ENCODE results near the gene ASB7.

Gene ASB7

DNA sequence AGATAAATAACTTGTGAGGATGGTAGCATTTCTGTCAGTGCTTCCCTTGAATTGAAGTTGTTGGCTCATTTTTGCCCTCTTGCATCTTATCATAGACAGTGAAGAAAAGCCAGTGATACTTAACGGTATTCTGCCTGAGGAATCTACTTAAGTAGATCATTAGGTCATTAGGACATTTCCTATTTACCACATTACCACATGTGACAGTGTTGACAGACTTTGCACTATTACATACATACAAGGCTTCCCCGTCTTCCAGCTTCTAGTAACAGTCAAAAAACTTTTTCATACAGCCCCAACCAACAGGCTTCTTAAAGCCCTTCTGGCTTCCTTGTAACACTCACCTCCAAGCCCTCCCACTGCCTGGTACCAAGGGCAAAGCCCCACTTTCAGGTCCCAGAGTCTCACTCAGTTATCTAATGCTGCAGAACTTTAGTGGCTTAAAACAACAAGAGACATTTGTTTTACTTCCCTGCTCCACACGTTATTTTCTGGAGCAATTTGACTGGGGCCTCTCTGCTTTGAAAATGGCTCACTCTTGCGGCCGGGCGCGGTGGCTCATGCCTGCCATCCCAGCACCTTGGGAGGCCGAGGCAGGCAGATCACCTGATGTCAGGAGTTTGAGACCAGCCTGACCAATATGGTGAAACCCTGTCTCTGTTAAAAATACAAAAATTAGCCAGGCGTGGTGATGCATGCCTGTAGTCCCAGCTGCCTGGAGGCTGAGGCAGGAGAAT is 40.0 kb downstream of the ASB7 start:
- H2AFZ ChIP-seq (ENCODE audit: low read depth, low read length) = no peak overlapping the region
- H3K9me3 ChIP-seq (ENCODE audit: low read length) = no peaks in the 10 kb centered on the region
- H3K4me3 ChIP-seq (ENCODE audit: low read length) = no peak overlapping the region
- no peaks in the 10 kb centered on the region for H3K27me3 ChIP-seq (ENCODE audit: insufficient read depth, low read length)
- no peaks in the 10 kb centered on the region for H3K36me3 ChIP-seq (ENCODE audit: insufficient read depth, low read length)
- no peaks in the 10 kb centered on the region for H3K4me1 ChIP-seq (ENCODE audit: insufficient read depth, low read length)

DNA sequence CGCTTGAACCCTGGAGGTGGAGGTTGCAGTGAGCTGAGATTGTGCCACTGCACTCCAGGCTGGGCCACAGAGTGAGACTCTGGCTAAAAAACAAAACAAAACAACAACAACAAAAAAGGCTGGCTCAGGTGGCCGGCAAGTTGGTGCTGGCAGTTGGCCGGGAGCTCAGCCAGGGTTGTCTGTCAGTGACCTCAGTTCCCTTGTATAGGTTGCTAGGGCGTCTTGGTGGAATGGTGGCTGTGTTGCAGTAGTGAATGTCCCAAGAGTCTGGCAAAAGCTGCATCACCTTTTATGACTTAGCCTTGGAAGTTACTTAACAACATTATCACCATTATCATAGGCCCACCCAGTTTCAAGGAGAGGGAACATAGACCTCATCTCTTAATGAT is 40.6 kb downstream of the ASB7 start:
- H3K36me3 ChIP-seq (ENCODE audit: insufficient read depth, low read length) = no peaks in the 10 kb centered on the region
- H2AFZ ChIP-seq (ENCODE audit: low read depth, low read length) = no peak overlapping the region
- H3K4me3 ChIP-seq (ENCODE audit: low read length) = no peak overlapping the region
- H3K27me3 ChIP-seq (ENCODE audit: insufficient read depth, low read length) = no peaks in the 10 kb centered on the region
- H3K9me3 ChIP-seq (ENCODE audit: low read length) = no peaks in the 10 kb centered on the region
- H3K4me1 ChIP-seq (ENCODE audit: insufficient read depth, low read length) = no peaks in the 10 kb centered on the region

DNA sequence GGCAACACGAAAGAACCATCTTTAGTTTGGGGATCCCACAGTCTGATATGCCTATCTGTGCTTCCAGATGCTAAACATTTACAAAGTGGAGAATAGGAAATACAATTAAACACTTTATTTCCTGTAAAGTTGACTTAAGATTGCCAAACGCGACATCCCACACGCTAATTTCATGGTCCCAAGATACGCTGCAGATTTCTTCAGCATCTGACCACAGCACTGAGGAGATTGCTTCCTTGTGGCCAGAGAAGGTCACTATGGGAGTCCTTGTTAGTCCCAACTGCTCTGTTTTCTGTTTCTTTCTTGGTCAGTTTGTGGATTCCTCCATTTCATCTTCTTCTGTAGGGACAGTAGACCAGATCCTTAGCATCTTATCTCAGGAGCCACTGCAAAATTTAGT is 43.3 kb downstream of the ASB7 start:
- no peaks in the 10 kb centered on the region for H3K9me3 ChIP-seq (ENCODE audit: low read length)
- H3K36me3 ChIP-seq (ENCODE audit: insufficient read depth, low read length) = peaks cover 4% of the 10 kb centered on the region
- H3K4me3 ChIP-seq (ENCODE audit: low read length) = no peak overlapping the region
- no peaks in the 10 kb centered on the region for H3K27me3 ChIP-seq (ENCODE audit: insufficient read depth, low read length)
- H2AFZ ChIP-seq (ENCODE audit: low read depth, low read length) = no peak overlapping the region
- no peaks in the 10 kb centered on the region for H3K4me1 ChIP-seq (ENCODE audit: insufficient read depth, low read length)

GRCh38 chr15:100648951-100649350 is 46.6 kb downstream of the ASB7 start:
- Histone ChIP-seq H3K4me1 (ENCODE audit: insufficient read depth, low read length) (peaks cover 4% of the 10 kb centered on the region), H3K4me3 (ENCODE audit: low read length) (no peak overlapping the region), H2AFZ (ENCODE audit: low read depth, low read length) (no peak overlapping the region), H3K36me3 (ENCODE audit: insufficient read depth, low read length) (peaks cover 6% of the 10 kb centered on the region), H3K27me3 (ENCODE audit: insufficient read depth, low read length) (no peaks in the 10 kb centered on the region), H3K9me3 (ENCODE audit: low read length) (no peaks in the 10 kb centered on the region)

- Histone ChIP-seq H3K27me3 (ENCODE audit: insufficient read depth, low read length) (no peaks in the 10 kb centered on the region), H3K36me3 (ENCODE audit: insufficient read depth, low read length) (peaks cover 6% of the 10 kb centered on the region), H3K4me1 (ENCODE audit: insufficient read depth, low read length) (peaks cover 4% of the 10 kb centered on the region), H3K4me3 (ENCODE audit: low read length) (no peak overlapping the region), H3K9me3 (ENCODE audit: low read length) (no peaks in the 10 kb centered on the region), H2AFZ (ENCODE audit: low read depth, low read length) (no peak overlapping the region)
Measured at GRCh38 chr15:100650685-100651084, 48.3 kb downstream of the ASB7 start.

- Histone ChIP-seq H3K4me1 (ENCODE audit: insufficient read depth, low read length) (peaks cover 4% of the 10 kb centered on the region), H3K27me3 (ENCODE audit: insufficient read depth, low read length) (no peaks in the 10 kb centered on the region), H3K4me3 (ENCODE audit: low read length) (no peak overlapping the region)
Measured at GRCh38 chr15:100651253-100651652, 48.9 kb downstream of the ASB7 start.

DNA sequence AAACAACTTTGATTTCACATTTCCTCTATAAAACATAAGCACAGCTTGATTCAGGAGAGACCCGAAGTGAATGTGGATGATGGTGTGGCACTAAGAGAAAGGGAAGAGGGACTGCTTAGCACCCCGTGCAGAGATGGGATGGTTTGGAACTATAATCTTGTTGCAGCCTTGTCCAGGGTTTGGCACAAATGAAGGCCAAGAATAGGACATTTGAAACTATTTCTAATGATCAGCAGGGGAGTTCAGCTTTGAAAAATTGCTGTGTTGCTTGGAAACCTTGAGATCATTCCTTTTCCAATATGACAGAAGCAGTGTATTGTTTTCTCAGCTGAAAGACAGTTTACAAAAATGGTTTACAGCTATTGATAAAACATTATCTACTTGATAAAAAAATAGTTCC is 49.7 kb downstream of the ASB7 start:
- H3K4me1 ChIP-seq (ENCODE audit: insufficient read depth, low read length) = peaks cover 4% of the 10 kb centered on the region
- H3K4me3 ChIP-seq (ENCODE audit: low read length) = no peak overlapping the region
- peaks cover 6% of the 10 kb centered on the region for H3K36me3 ChIP-seq (ENCODE audit: insufficient read depth, low read length)
- no peaks in the 10 kb centered on the region for H3K9me3 ChIP-seq (ENCODE audit: low read length)
- H3K27me3 ChIP-seq (ENCODE audit: insufficient read depth, low read length) = no peaks in the 10 kb centered on the region
- H2AFZ ChIP-seq (ENCODE audit: low read depth, low read length) = no peak overlapping the region

More at GRCh38 chr15:100651253-100651652, 48.9 kb downstream of the ASB7 start:
- Histone ChIP-seq H2AFZ (ENCODE audit: low read depth, low read length) (no peak overlapping the region), H3K36me3 (ENCODE audit: insufficient read depth, low read length) (peaks cover 6% of the 10 kb centered on the region), H3K9me3 (ENCODE audit: low read length) (no peaks in the 10 kb centered on the region)

GRCh38 chr15:100653608-100654007 is 51.2 kb downstream of the ASB7 start:
- no peaks in the 10 kb centered on the region for H3K27me3 ChIP-seq (ENCODE audit: insufficient read depth, low read length)
- no peak overlapping the region for H2AFZ ChIP-seq (ENCODE audit: low read depth, low read length)
- H3K9me3 ChIP-seq (ENCODE audit: low read length) = no peaks in the 10 kb centered on the region
- H3K4me3 ChIP-seq (ENCODE audit: low read length) = no peak overlapping the region
- H3K36me3 ChIP-seq (ENCODE audit: insufficient read depth, low read length) = peaks cover 2% of the 10 kb centered on the region
- H3K4me1 ChIP-seq (ENCODE audit: insufficient read depth, low read length) = peaks cover 4% of the 10 kb centered on the region

DNA sequence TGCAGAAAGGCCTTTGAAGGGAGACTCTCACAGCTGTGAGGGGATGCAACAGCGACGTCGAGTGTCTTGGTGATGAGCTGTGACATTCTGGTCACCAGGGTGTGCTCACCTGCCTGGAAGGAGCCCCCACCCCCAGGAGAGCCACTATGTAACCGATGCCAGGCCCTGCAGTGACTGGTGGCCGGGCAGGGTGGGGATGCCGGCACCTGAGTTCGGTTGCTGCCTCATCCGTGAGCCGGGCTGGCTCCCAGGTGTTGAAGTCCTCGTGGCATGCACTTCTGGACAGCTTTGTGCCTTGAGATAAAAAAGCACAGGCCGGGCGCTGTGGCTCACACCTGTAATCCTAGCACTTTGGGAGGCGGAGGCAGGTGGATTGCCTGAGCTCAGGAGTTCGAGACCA is 56.5 kb downstream of the ASB7 start:
- Histone ChIP-seq H3K36me3 (ENCODE audit: insufficient read depth, low read length) (no peaks in the 10 kb centered on the region), H3K9me3 (ENCODE audit: low read length) (no peaks in the 10 kb centered on the region), H3K27me3 (ENCODE audit: insufficient read depth, low read length) (no peaks in the 10 kb centered on the region), H2AFZ (ENCODE audit: low read depth, low read length) (no peak overlapping the region), H3K4me3 (ENCODE audit: low read length) (no peak overlapping the region), H3K4me1 (ENCODE audit: insufficient read depth, low read length) (no peaks in the 10 kb centered on the region)

DNA sequence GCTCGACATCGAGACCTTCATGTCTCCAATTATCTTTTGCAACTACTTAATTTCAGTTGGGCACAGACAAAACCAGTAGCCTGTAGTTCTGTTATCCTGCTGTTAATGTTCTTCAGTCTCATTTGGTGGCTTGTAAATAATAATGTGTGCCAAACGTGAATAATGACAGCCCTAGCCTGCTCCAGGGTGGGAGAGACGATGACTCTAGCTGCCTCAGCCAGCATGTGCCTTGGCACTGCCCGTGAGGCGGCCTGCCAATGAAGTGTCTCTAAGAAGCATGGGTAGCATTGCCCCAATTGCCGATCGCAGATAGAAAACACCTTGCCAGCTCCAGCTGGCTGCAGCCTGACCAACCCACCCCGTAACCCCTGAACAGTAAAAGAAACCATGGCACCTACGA is 58.8 kb downstream of the ASB7 start:
- Histone ChIP-seq H3K4me1 (ENCODE audit: insufficient read depth, low read length) (no peaks in the 10 kb centered on the region), H3K4me3 (ENCODE audit: low read length) (no peak overlapping the region), H3K9me3 (ENCODE audit: low read length) (no peaks in the 10 kb centered on the region), H2AFZ (ENCODE audit: low read depth, low read length) (no peak overlapping the region), H3K27me3 (ENCODE audit: insufficient read depth, low read length) (no peaks in the 10 kb centered on the region), H3K36me3 (ENCODE audit: insufficient read depth, low read length) (no peaks in the 10 kb centered on the region)

DNA sequence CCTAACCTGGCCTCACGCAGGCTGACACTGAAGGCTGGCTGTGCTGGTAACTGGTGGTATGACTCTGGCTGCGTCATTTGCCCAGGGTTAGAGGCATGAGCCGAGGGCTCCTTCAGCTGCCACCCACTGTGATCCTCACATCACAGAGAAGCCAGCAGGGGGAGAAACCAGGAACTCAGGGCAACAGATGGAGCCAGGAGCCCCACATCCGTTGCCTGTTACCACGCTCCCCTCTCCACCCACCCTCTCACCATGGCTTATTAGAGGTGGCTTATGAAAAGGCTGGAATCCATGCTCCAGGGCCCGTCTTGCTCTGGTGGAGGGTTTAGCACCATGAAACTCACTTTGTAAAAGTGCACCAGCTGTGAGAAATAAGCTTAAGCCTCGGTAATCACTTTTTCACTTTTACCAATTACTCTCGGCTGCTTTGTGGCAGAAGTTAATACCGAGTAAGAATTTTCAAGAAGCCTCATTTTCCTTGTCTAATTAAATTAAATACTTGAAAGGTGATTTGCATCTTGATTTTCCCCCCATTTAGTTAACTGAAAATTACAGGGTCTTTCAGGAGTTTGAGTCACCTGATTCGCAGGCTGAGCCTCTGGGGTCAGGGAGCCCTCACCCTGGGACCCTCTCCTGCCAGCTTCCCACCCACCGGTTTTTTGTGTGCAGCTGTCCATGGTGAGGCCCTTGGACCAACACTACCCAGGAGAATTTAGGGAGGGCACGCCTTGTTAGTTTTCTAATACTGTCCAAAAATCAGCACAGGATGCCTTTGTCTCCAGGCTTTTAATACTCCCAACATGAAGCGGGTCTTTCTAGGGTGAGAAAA is 60.9 kb downstream of the ASB7 start:
- Histone ChIP-seq H2AFZ (ENCODE audit: low read depth, low read length) (no peak overlapping the region), H3K27me3 (ENCODE audit: insufficient read depth, low read length) (no peaks in the 10 kb centered on the region), H3K9me3 (ENCODE audit: low read length) (no peaks in the 10 kb centered on the region), H3K36me3 (ENCODE audit: insufficient read depth, low read length) (no peaks in the 10 kb centered on the region), H3K4me3 (ENCODE audit: low read length) (no peak overlapping the region), H3K4me1 (ENCODE audit: insufficient read depth, low read length) (no peaks in the 10 kb centered on the region)

GRCh38 chr15:100663915-100664281 is 61.5 kb downstream of the ASB7 start:
- H3K27me3 ChIP-seq (ENCODE audit: insufficient read depth, low read length) = no peaks in the 10 kb centered on the region
- H3K4me1 ChIP-seq (ENCODE audit: insufficient read depth, low read length) = no peaks in the 10 kb centered on the region
- no peaks in the 10 kb centered on the region for H3K36me3 ChIP-seq (ENCODE audit: insufficient read depth, low read length)
- H2AFZ ChIP-seq (ENCODE audit: low read depth, low read length) = no peak overlapping the region
- no peak overlapping the region for H3K4me3 ChIP-seq (ENCODE audit: low read length)
- no peaks in the 10 kb centered on the region for H3K9me3 ChIP-seq (ENCODE audit: low read length)

DNA sequence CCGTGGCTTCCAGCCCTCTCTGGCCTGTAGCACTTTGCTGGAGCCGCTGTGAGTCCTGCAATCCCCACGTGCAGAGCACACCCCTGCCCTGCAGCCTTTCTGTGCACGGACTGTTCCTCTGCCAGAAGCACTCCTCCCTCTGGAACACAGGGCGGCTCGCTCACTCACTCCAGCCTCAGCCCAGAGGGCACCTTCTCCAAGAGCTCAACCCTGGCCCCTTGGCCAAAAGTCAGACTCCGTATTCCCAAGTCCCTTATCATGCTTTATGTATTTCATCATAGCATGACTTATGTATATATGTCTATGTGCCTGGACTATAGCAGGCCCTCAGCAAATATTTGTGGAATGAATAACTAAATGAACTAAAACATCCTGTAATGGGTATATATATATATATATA is 63.2 kb downstream of the ASB7 start:
- no peaks in the 10 kb centered on the region for H3K27me3 ChIP-seq (ENCODE audit: insufficient read depth, low read length)
- no peak overlapping the region for H2AFZ ChIP-seq (ENCODE audit: low read depth, low read length)
- H3K9me3 ChIP-seq (ENCODE audit: low read length) = no peaks in the 10 kb centered on the region
- H3K4me3 ChIP-seq (ENCODE audit: low read length) = no peak overlapping the region
- no peaks in the 10 kb centered on the region for H3K36me3 ChIP-seq (ENCODE audit: insufficient read depth, low read length)
- H3K4me1 ChIP-seq (ENCODE audit: insufficient read depth, low read length) = no peaks in the 10 kb centered on the region
